ENCODE results near the gene AP1M2. TPM values are rescaled to one million over a fixed set of nuclear protein-coding genes. Genes with fewer than 3 reads are reported as not detected.
"Not testable (repeated sequence)": the region's sequence is repeated elsewhere in the genome, so short reads cannot be mapped to it uniquely, and the experiment has no call there.

Gene AP1M2
- total RNA-seq, 1 donor from 2014 or later = 29.0 TPM

GRCh38 chr19:10543059-10543419 lies 44.1 kb downstream of the AP1M2 start:
- no peak for TF ChIP-seq POLR2AphosphoS5 (IDR thresholded peaks at IDR 0.05; ENCODE audit: insufficient read depth in 1 of 2, low read depth in 1 of 2)
- no peak for TF ChIP-seq CTCF (IDR thresholded peaks at IDR 0.05)
- no peak for TF ChIP-seq POLR2A (IDR thresholded peaks at IDR 0.05)
- H3K4me1 ChIP-seq = peaks cover 27% of the 10 kb centered on the region
- peak overlapping the region; percentile 94 for H3K27ac ChIP-seq
- DNase-seq (ENCODE audit: extremely low spot score in 2 of 2) = no peak
- intact Hi-C loops (cut with DNase I) = no loop called here
- H3K4me3 ChIP-seq = peak overlapping the region; percentile 88 to 93
- no peaks in the 10 kb centered on the region for H3K27me3 ChIP-seq
- no peaks in the 10 kb centered on the region for H3K9me3 ChIP-seq
- peaks cover 0 to 16% of the 10 kb centered on the region in 2 donors for H3K36me3 ChIP-seq

- H3K4me3 ChIP-seq; H3K36me3 ChIP-seq; H3K4me1 ChIP-seq; H3K27me3 ChIP-seq; intact Hi-C loops (cut with DNase I); H3K27ac ChIP-seq; H3K9me3 ChIP-seq; DNase-seq (ENCODE audit: extremely low spot score in 2 of 2): not testable (repeated sequence)
Measured at GRCh38 chr19:10539016-10539415, 48.1 kb downstream of the AP1M2 start.

DNA sequence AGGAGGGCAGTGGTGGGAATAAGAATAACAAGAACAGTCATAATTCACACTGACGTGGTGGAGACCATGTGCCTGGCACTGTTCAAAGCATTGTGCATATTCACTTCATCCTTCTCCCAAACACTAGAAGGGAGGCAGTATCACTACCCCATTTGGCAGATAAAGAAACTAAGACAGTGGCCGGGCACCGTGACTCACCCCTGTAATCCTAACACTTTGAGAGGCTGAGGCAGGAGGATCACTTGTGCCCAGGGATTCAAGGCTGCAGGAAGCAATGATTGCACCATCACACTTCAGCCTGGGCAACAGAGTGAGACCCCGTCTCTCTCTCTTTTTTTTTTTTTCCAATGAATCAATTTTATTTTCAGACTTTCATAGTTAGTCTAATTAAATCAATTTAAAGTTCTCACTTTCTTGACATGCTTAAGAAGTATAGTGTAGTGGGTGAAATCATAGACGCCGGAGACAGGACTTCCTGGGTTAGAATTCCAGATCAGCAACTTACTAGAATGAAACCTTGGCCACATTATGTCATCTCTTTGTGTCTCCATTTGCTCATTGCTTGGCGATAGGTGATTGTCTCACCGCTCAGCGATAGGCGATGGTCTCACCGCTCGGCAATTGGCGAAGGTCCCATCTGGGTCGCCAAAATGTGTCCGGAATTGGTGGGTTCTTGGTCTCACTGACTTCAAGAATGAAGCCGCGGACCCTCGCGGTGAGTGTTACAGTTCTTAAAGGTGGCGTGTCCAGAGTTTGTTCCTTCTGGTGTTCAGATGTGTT lies 48.7 kb downstream of the AP1M2 start:
- Histone ChIP-seq H3K4me1 (peaks cover 10% of the 10 kb centered on the region), H3K27me3 (no peaks in the 10 kb centered on the region), H3K36me3 (no peaks in the 10 kb centered on the region), H3K4me3 (no peak overlapping the region), H3K9me3 (no peaks in the 10 kb centered on the region), H3K27ac (no peak overlapping the region)
- DNase-seq (ENCODE audit: extremely low spot score in 2 of 2) = no peak
- intact Hi-C loops (cut with DNase I) = no loop called here
- TF ChIP-seq POLR2AphosphoS5 (IDR thresholded peaks at IDR 0.05; ENCODE audit: insufficient read depth in 1 of 2, low read depth in 1 of 2) (no peak), POLR2A (IDR thresholded peaks at IDR 0.05) (no peak), CTCF (IDR thresholded peaks at IDR 0.05) (no peak)

GRCh38 chr19:10537668-10538067 lies 49.4 kb downstream of the AP1M2 start:
- no peak overlapping the region for H3K4me3 ChIP-seq
- no peak overlapping the region for H3K27ac ChIP-seq
- H3K9me3 ChIP-seq = no peaks in the 10 kb centered on the region
- peaks cover 5% of the 10 kb centered on the region for H3K4me1 ChIP-seq
- H3K27me3 ChIP-seq = no peaks in the 10 kb centered on the region
- intact Hi-C loops (cut with DNase I) = no loop called here
- TF ChIP-seq POLR2AphosphoS5 (IDR thresholded peaks at IDR 0.05; ENCODE audit: insufficient read depth in 1 of 2, low read depth in 1 of 2) (no peak), POLR2A (IDR thresholded peaks at IDR 0.05) (no peak), CTCF (IDR thresholded peaks at IDR 0.05) (no peak)
- H3K36me3 ChIP-seq = no peaks in the 10 kb centered on the region
- no peak for DNase-seq (ENCODE audit: extremely low spot score in 2 of 2)

DNA sequence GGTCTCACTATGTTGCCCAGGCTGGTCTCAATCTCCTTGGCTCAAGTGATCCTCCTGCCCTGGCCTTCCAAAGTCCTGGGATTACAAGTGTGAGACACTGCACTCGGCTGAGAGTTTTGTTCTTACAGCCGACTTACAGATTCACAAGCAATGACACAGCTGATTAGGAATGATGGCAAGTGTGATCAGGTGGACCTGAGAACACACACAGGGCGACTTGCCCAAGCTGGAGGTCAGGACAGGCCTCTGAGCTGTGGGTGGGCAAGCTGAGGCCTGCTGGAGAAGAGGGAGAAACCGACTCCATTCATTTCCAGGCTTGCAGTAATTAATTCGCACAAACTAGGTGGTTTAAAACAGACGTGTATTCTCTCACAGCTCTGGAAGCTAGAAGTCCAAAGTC lies 51.5 kb downstream of the AP1M2 start:
- no peaks in the 10 kb centered on the region for H3K27me3 ChIP-seq
- no peak overlapping the region for H3K4me3 ChIP-seq
- TF ChIP-seq CTCF (IDR thresholded peaks at IDR 0.05) = no peak
- peak in 1 of 2 donors; percentile 52 for TF ChIP-seq POLR2AphosphoS5 (IDR thresholded peaks at IDR 0.05; ENCODE audit: insufficient read depth in 1 of 2, low read depth in 1 of 2)
- TF ChIP-seq POLR2A (IDR thresholded peaks at IDR 0.05) = no peak
- H3K4me1 ChIP-seq = peaks cover 5% of the 10 kb centered on the region
- no peaks in the 10 kb centered on the region for H3K9me3 ChIP-seq
- no peak overlapping the region for H3K27ac ChIP-seq
- H3K36me3 ChIP-seq = no peaks in the 10 kb centered on the region
- DNase-seq (ENCODE audit: extremely low spot score in 2 of 2) = no peak
- intact Hi-C loops (cut with DNase I) = no loop called here
